Dedifferentiated amniotic fluid mesenchymal stem cell (primary cell): ENCODE measurements around the gene CHMP2A.
"Not testable (repeated sequence)": the region's sequence is repeated elsewhere in the genome, so short reads cannot be mapped to it uniquely, and the experiment has no call there.

ENCODE experiments used
- DNase-seq: peaks from one replicate; pipeline ENCODE4 v3.0.0-alpha.2; 2016; ENCODE audit errors: extremely low spot score

Gene CHMP2A

GRCh38 chr19:58555369-58555885 is 522 bp upstream of the CHMP2A start:
- no peak for DNase-seq

GRCh38 chr19:58553799-58554493 is 959 bp downstream of the CHMP2A start:
- DNase-seq: no peak

GRCh38 chr19:58552655-58553054 is 2.2 kb downstream of the CHMP2A start:
- DNase-seq: no peak

- no peak for DNase-seq
Measured at GRCh38 chr19:58551577-58552471, 3.1 kb downstream of the CHMP2A start.

- no peak for DNase-seq
Measured at GRCh38 chr19:58551123-58551497, 3.8 kb downstream of the CHMP2A start.

- DNase-seq: no peak
Measured at GRCh38 chr19:58550362-58551122, 4.4 kb downstream of the CHMP2A start.

GRCh38 chr19:58549664-58550361 is 5.1 kb downstream of the CHMP2A start:
- DNase-seq: no peak

- DNase-seq: no peak
Measured at GRCh38 chr19:58548859-58549663, 5.8 kb downstream of the CHMP2A start.

- no peak for DNase-seq
Measured at GRCh38 chr19:58547323-58548312, 7.3 kb downstream of the CHMP2A start.

GRCh38 chr19:58546019-58546530 is 8.8 kb downstream of the CHMP2A start:
- DNase-seq: no peak

GRCh38 chr19:58545286-58546018 is 9.5 kb downstream of the CHMP2A start:
- no peak for DNase-seq

GRCh38 chr19:58544591-58545285 is 10.2 kb downstream of the CHMP2A start:
- no peak for DNase-seq

GRCh38 chr19:58543826-58544590 is 10.9 kb downstream of the CHMP2A start, which contains the start of gene TRIM28:
Gene TRIM28, plus strand, starts transcription at chr19:58544064. Its CDS starts 694 bp downstream, at chr19:58544758.
- peak; percentile 99 for DNase-seq

- not testable (repeated sequence) for DNase-seq
Measured at GRCh38 chr19:58542641-58543372, 12.1 kb downstream of the CHMP2A start.

- not testable (repeated sequence) for DNase-seq
Measured at GRCh38 chr19:58539169-58539559, 15.7 kb downstream of the CHMP2A start.
